ENCODE data around the gene PALM. TPM values are rescaled to one million over a fixed set of nuclear protein-coding genes. Genes with fewer than 3 reads are reported as not detected.
A peak's percentile ranks its signal among the peaks of the same experiment; 100 is the strongest.

Gene PALM
- total RNA-seq, 2 donors from 2014 or later = 0.72 to 2.0 TPM

DNA sequence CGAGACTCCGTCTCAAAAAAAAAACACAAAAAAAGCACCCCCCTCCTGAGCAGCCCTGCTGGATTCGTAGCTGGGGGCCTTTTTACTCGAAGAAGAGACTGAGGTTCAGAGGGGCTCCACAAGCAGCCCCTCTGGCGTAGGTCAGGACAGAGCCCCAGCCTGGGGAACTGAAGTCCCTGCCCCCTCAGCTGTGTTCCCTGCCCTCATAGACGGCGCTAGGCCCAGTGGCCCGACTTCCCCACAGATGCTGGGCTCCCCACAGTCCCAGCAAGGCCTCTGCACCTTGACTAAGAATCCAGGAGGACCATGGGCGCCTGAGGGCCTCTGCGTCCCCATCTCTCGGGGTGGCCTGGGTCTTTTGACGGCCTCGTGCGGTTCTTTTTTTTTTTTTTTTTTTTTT is 41.1 kb downstream of the PALM start:
- no peak for ATAC-seq (replicated peaks in 1 of 2)
- no peak overlapping the region for H3K27ac Mint-ChIP-seq
- no peaks in the 10 kb centered on the region for H3K36me3 Mint-ChIP-seq (ENCODE audit: insufficient read depth in 2 of 2)
- no peak overlapping the region for H3K4me3 Mint-ChIP-seq
- no peak for DNase-seq
- no peaks in the 10 kb centered on the region for H3K9me3 Mint-ChIP-seq
- H3K4me1 Mint-ChIP-seq (ENCODE audit: low read depth) = no peaks in the 10 kb centered on the region
- no peaks in the 10 kb centered on the region for H3K27me3 Mint-ChIP-seq (ENCODE audit: low read depth)

DNA sequence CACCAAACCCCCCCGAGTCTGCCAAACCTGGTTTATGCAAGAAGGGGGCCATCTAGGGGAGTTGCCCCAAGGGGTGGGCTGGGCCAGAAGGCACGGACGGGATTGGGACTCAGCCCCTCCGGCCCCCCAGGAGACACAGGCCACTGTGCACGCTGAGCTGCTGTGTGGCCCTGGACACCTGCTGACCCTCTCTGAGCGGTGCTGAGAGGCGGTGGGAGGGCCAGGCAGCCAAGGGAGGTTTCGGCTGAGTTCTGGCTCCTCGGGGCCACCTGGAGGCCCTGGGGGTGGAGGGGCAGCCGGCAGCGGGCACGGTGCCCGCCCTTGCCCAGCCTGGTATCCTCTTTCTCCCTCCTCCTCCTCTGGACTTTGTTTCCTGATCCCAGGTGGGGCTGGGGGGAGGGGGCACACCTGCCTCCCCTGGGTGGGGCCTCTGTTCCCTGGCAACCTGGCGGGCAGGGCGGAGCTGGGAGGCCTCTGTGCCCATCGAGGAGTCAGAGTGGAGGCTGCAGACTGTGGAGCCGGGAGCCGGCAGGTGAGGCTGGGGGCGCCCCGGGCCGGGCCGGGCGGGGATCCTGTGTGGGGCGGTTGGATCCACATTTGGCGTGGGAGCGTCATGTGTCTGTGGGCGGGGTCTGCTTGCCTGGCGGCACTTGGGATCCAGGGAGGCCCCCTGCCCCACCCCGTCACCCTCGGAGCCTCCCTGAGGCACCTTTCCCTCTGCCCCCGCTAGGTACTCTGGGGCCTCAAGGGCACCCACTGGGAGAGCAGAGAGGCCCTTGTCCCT is 42.1 kb downstream of the PALM start, which contains the start of gene MISP:
Gene MISP (plus strand): TSS at position 473 of the 784 bp plus-strand sequence. CDS start 5,835 bp downstream, outside the sequence.
- Mint-ChIP-seq H3K27ac (no peak within 1 kb of the TSS), H3K9me3 (no peaks in the 10 kb centered on the region), H3K36me3 (ENCODE audit: insufficient read depth in 2 of 2) (no peaks in the 10 kb centered on the region), H3K27me3 (ENCODE audit: low read depth) (no peaks in the 10 kb centered on the region), H3K4me1 (ENCODE audit: low read depth) (no peaks in the 10 kb centered on the region), H3K4me3 (no peak within 1 kb of the TSS)
- DNase-seq (no peak), ATAC-seq (replicated peaks in 1 of 2) (no peak)

DNA sequence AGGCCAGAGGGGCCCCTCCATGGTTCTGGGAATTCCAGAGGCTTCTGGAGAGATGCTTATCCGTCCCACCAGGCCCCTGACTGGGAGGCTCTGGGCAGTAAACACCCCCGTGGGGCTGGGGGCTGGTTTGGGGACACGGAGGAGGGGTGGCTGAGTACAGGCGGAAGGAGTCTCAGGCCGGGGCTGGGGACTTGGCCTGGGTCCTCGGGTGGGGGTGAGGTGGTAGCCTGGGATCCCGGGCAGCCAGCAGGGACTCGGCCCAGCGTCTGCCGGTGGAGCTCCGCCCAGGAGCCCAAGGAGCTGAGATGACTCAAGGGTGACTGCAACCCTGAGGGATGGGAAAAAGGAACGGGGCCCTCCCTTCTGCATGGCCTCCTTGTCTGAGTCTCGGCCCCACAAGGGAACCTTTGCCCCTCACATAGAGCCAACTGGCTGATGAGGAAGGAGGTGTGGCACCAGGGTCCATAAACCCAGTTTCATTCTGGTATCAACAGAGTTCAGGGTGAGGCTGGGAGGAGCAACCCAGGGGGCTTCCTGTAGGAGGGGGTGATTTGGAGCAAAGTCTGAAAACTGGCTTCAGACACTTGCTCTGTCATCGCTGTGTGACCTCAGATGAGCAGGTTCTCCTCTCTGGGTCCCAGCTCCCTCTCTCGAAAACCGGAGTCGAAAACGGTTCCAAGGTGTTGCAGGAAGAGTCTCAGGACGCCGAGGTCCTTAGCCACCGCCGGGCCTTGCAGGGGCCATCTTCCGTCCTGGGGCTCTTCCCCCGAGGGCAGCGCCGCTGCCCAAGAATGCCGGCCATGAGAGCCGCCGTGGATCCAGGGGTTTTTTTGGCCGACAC is 43.0 kb downstream of the PALM start:
- no peaks in the 10 kb centered on the region for H3K4me1 Mint-ChIP-seq (ENCODE audit: low read depth)
- no peak overlapping the region for H3K4me3 Mint-ChIP-seq
- no peaks in the 10 kb centered on the region for H3K9me3 Mint-ChIP-seq
- H3K27ac Mint-ChIP-seq = no peak overlapping the region
- H3K36me3 Mint-ChIP-seq (ENCODE audit: insufficient read depth in 2 of 2) = no peaks in the 10 kb centered on the region
- no peaks in the 10 kb centered on the region for H3K27me3 Mint-ChIP-seq (ENCODE audit: low read depth)
- ATAC-seq (replicated peaks in 1 of 2) (no peak), DNase-seq (no peak)

DNA sequence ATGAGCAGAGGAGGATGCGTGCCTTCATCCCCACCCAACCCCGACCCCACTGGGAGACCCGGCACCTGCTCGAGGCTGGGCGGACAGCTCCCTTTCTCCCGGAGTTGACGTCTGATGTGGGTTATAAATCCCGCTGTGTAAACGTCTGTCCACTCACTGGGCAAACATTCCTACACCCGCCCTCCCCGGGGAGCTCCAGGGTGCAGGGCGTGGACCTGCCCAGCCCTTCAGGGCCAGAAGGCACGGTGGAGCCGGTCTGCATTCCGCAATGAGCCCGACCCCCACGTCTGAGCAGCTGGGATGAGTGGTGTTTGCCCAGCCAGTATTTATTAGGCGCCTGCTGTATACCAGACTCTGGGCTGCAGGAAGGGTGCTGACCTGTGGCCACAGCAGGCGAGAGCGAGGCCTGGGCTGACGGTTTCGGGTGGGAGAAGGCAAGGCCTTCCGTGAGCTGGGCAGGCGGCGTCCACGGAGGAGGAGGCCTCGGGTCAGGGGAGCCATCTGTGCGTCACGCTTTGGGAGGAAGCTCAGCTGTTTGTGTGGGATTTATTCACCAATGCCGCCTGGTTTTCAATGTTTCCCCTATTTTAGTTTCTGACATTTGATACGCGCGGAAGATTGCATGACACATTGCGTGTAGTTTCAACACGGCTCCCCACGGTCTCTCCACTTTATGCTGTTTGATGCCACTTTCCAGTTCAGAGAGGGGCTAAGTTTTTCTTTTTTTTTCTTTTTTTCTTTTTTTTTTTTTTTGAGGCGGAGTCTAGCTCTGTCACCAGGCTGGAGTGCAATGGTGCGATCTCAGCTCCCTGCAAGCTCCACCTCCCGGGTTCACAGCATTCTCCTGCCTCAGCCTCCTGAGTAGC is 44.1 kb downstream of the PALM start:
- ATAC-seq (replicated peaks in 1 of 2) (no peak), DNase-seq (no peak)
- Mint-ChIP-seq H3K4me3 (no peak overlapping the region), H3K4me1 (ENCODE audit: low read depth) (no peaks in the 10 kb centered on the region), H3K36me3 (ENCODE audit: insufficient read depth in 2 of 2) (no peaks in the 10 kb centered on the region), H3K27me3 (ENCODE audit: low read depth) (no peaks in the 10 kb centered on the region), H3K27ac (no peak overlapping the region), H3K9me3 (no peaks in the 10 kb centered on the region)

DNA sequence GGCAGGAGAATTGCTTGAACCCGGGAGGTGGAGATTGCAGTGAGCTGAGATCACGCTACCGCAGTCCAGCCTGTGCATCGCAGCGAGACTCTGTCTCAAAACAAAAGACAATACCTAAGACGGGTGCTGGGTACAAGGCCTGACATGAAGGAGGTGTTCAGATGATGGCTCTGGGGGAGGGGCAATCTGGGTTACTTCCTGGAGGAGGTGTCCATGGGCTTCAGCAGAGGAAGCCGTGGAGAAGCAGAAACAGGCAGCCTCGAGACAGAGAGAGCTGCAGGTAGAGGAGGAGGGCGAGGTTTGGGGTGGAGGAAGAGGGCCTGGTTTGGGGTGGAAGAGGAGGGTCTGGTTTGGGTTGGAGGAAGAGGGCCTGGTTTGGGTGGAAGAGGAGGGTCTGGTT is 45.8 kb downstream of the PALM start:
- ATAC-seq (replicated peaks in 1 of 2) (no peak), DNase-seq (no peak)
- peaks cover under 1 to 2% of the 10 kb centered on the region in 2 donors for H3K36me3 Mint-ChIP-seq (ENCODE audit: insufficient read depth in 2 of 2)
- no peak overlapping the region for H3K27ac Mint-ChIP-seq
- H3K4me3 Mint-ChIP-seq = no peak overlapping the region
- no peaks in the 10 kb centered on the region for H3K27me3 Mint-ChIP-seq (ENCODE audit: low read depth)
- H3K4me1 Mint-ChIP-seq (ENCODE audit: low read depth) = no peaks in the 10 kb centered on the region
- H3K9me3 Mint-ChIP-seq = peaks cover under 1% of the 10 kb centered on the region in 2 donors

DNA sequence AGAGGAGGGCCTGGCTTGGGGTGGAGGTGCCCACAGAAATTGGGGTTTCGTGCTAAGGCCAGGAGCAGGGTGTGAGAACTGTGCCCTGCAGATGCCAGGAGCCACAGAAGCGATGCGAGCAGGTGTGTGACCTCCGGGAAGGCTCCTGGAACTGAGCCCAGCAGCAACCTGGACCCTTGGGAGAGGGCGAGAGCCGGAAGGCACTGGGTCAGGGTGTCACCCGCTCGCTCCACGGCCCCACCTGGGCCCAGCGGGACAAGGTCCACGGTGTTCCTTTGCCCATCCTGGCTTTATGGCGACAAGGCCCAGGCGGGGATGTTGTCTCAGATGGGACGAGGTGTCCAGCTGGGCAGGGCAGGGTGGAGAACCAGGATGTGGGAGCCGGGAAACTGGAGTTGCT is 46.3 kb downstream of the PALM start:
- Mint-ChIP-seq H3K4me3 (no peak overlapping the region), H3K9me3 (peaks cover 1 to 2% of the 10 kb centered on the region in 2 donors), H3K27me3 (ENCODE audit: low read depth) (no peaks in the 10 kb centered on the region), H3K4me1 (ENCODE audit: low read depth) (no peaks in the 10 kb centered on the region), H3K36me3 (ENCODE audit: insufficient read depth in 2 of 2) (peaks cover 3 to 4% of the 10 kb centered on the region in 2 donors), H3K27ac (no peak overlapping the region)
- DNase-seq = no peak
- no peak for ATAC-seq (replicated peaks in 1 of 2)

DNA sequence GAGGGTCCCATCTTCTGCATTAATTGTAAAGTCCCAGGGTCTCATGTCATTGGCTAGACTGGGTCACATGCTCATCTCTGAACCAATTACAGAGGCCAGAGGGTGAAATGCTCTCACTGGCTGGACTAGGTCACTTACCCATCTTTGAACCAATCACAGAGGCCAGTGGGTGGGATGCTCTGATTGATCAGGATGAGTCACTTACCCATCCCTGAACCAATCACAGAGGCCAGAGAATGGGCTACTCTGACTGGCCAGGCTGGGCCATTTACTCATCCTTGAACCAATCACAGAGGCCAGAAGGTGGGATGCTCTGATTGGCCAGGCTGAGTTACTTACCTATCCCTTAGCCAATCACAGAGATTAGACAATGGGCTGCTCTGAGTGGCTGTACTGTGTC is 47.5 kb downstream of the PALM start:
- H3K27ac Mint-ChIP-seq = no peak overlapping the region
- ATAC-seq (replicated peaks in 1 of 2) (peak; percentile 60 to 70), DNase-seq (no peak)
- no peaks in the 10 kb centered on the region for H3K4me1 Mint-ChIP-seq (ENCODE audit: low read depth)
- no peaks in the 10 kb centered on the region for H3K27me3 Mint-ChIP-seq (ENCODE audit: low read depth)
- H3K4me3 Mint-ChIP-seq = no peak overlapping the region
- peaks cover 3 to 4% of the 10 kb centered on the region in 2 donors for H3K36me3 Mint-ChIP-seq (ENCODE audit: insufficient read depth in 2 of 2)
- peaks cover 1 to 2% of the 10 kb centered on the region in 2 donors for H3K9me3 Mint-ChIP-seq

DNA sequence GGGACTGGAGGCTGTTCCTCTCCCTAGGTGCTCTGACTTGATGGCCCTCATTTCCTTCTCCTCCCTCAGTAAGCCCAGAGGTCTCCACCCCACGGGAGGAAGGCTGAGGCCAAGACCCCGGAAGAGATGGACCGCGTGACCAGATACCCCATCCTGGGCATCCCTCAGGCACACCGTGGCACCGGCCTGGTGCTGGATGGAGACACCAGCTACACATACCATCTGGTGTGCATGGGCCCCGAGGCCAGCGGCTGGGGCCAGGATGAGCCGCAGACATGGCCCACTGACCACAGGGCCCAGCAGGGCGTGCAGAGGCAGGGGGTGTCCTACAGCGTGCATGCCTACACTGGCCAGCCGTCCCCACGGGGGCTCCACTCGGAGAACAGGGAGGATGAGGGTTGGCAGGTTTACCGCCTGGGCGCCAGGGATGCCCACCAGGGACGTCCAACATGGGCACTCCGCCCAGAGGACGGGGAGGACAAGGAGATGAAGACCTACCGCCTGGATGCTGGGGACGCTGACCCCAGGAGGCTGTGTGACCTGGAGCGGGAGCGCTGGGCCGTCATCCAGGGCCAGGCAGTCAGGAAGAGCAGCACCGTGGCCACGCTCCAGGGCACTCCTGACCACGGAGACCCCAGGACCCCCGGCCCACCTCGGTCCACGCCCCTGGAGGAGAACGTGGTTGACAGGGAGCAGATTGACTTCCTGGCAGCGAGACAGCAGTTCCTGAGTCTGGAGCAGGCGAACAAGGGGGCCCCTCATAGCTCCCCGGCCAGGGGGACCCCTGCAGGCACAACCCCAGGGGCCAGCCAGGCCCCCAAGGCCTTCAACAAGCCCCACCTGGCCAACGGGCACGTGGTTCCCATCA is 48.3 kb downstream of the PALM start:
- H3K36me3 Mint-ChIP-seq (ENCODE audit: insufficient read depth in 2 of 2) = peaks cover 3 to 4% of the 10 kb centered on the region in 2 donors
- no peak overlapping the region for H3K4me3 Mint-ChIP-seq
- no peak overlapping the region for H3K27ac Mint-ChIP-seq
- ATAC-seq (replicated peaks in 1 of 2) (no peak), DNase-seq (no peak)
- H3K4me1 Mint-ChIP-seq (ENCODE audit: low read depth) = no peaks in the 10 kb centered on the region
- H3K9me3 Mint-ChIP-seq = peaks cover 2 to 3% of the 10 kb centered on the region in 2 donors
- no peaks in the 10 kb centered on the region for H3K27me3 Mint-ChIP-seq (ENCODE audit: low read depth)

DNA sequence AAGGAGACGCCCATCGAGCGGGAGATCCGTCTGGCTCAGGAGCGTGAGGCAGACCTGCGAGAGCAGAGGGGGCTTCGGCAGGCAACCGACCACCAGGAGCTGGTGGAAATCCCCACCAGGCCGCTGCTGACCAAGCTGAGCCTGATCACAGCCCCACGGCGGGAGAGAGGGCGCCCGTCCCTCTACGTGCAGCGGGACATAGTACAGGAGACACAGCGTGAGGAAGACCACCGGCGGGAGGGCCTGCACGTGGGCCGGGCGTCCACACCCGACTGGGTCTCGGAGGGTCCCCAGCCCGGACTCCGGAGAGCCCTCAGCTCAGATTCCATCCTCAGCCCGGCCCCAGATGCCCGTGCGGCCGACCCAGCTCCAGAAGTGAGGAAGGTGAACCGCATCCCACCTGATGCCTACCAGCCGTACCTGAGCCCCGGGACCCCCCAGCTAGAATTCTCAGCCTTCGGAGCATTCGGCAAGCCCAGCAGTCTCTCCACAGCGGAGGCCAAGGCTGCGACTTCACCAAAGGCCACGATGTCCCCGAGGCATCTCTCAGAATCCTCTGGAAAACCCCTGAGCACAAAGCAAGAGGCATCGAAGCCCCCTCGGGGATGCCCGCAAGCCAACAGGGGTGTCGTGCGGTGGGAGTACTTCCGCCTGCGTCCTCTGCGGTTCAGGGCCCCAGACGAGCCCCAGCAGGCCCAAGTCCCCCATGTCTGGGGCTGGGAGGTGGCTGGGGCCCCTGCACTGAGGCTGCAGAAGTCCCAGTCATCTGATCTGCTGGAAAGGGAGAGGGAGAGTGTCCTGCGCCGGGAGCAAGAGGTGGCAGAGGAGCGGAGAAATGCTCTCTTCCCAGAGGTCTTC is 49.3 kb downstream of the PALM start:
- H3K4me3 Mint-ChIP-seq = no peak overlapping the region
- no peak overlapping the region for H3K27ac Mint-ChIP-seq
- peaks cover 3 to 4% of the 10 kb centered on the region in 2 donors for H3K36me3 Mint-ChIP-seq (ENCODE audit: insufficient read depth in 2 of 2)
- no peak for DNase-seq
- ATAC-seq (replicated peaks in 1 of 2) = no peak
- H3K9me3 Mint-ChIP-seq = peaks cover 2 to 3% of the 10 kb centered on the region in 2 donors
- H3K27me3 Mint-ChIP-seq (ENCODE audit: low read depth) = no peaks in the 10 kb centered on the region
- H3K4me1 Mint-ChIP-seq (ENCODE audit: low read depth) = no peaks in the 10 kb centered on the region

DNA sequence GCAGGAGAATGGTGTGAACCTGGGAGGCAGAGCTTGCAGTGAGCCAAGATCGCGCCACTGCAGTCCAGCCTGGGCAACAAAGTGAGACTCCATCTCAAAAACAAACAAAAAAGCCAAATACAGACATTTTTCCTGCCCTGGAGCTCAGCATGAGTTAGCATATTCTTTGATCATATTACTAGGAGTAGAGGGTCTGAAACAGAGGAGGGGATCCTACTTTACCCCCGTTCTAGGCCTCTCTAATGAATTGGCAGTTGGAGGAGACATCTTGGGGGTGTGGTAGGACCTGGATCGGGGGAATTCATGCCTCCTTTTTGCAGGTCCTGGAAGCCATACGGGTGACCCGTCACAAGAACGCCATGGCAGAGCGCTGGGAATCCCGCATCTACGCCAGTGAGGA is 54.4 kb downstream of the PALM start:
- Mint-ChIP-seq H3K4me1 (ENCODE audit: low read depth) (no peaks in the 10 kb centered on the region), H3K4me3 (no peak overlapping the region), H3K27ac (no peak overlapping the region), H3K36me3 (ENCODE audit: insufficient read depth in 2 of 2) (peaks cover 3 to 4% of the 10 kb centered on the region in 2 donors), H3K9me3 (peaks cover 2 to 3% of the 10 kb centered on the region in 2 donors), H3K27me3 (ENCODE audit: low read depth) (peaks cover 8% of the 10 kb centered on the region)
- DNase-seq = no peak
- no peak for ATAC-seq (replicated peaks in 1 of 2)

DNA sequence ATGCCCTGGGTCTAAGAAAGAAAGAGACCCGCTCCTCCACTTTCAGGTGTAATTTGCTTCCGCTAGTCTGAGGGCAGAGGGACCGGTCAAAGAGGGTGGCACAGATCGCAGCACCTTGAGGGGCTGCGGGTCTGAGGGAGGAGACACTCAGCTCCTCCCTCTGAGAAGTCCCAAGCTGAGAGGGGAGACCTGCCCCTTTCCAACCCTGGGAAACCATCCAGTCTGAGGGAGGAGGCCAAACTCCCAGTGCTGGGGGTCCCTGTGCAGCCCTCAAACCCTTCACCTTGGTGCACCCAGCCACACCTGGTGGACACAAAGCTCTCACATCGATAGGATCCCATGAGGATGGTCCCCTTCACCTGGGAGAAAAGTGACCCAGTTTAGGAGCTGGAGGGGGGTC is 55.1 kb downstream of the PALM start:
- peaks cover 2 to 3% of the 10 kb centered on the region in 2 donors for H3K9me3 Mint-ChIP-seq
- peaks cover 2 to 3% of the 10 kb centered on the region in 2 donors for H3K36me3 Mint-ChIP-seq (ENCODE audit: insufficient read depth in 2 of 2)
- H3K27ac Mint-ChIP-seq = no peak overlapping the region
- DNase-seq = no peak
- no peak for ATAC-seq (replicated peaks in 1 of 2)
- H3K4me1 Mint-ChIP-seq (ENCODE audit: low read depth) = no peaks in the 10 kb centered on the region
- H3K4me3 Mint-ChIP-seq = no peak overlapping the region
- peaks cover 8% of the 10 kb centered on the region for H3K27me3 Mint-ChIP-seq (ENCODE audit: low read depth)
